GM19467 (cell line): ENCODE results near the gene EPB41L4A.

Experiments used
- ATAC-seq: cut with Tn5 transposase; IDR thresholded peaks from one replicate; pipeline ENCODE4 v1.9.1; 2021; ENCODE audit warnings: mild to moderate bottlenecking, moderate library complexity; ENCODE audit not compliant: unreplicated experiment

Gene EPB41L4A

DNA sequence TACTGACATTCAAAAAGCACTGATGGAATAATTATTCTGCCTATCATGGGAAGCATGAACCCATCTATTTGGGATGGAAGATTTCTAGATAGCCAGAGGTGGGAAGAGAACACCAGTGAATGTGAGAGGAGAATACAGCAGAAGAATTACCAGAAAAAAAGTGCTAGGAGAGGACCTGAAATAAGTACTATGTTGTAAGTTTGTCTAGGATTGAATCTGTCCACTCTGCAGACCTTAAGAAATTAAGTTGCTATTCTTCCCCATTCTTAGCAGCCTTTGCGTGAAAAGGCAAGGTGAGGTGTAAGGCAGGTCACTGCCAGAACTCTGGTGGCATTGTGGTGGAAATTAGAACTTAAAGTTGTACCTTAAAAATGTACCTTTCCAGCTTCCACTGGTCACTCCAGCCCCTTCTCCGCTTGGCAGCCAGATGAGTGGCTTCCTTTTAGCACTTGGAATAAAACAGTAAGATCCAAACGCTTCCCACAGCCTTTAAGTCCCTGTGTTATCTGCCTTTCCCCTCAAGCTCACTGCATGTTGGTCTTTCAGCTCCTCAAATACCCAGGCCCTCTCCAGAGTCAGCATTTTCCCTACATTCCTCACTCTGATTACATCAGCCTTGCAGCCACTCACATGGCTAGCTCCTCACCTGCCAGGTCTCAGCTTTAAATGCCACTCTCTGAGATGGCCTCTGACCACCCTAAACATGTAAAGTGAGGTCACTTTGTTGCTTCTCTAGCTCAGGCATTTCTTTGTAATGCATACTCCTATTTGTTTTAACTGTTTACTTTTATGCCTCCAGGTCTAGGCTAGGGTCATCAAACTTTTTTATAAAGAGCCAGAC lies 253.0 kb downstream of the EPB41L4A start:
- ATAC-seq, result no peak

DNA sequence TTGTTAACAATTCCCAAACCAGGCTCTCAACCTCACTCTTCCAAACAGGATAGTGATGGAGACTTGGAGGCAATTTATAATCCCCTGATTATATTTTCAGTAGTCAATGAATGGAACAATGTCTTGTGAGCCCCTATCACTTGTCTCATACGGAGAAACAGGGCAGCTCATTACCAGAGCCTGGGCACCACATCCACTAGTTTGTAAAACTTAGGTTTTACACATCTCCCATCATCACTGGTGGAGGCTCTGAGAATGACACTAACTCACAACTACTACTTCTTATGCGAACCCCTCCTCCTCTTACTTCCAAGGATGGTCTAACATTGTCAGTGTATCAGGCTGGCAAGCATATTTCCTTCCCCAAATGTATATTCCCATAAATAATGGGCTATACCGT lies 253.7 kb downstream of the EPB41L4A start:
- no peak for ATAC-seq

DNA sequence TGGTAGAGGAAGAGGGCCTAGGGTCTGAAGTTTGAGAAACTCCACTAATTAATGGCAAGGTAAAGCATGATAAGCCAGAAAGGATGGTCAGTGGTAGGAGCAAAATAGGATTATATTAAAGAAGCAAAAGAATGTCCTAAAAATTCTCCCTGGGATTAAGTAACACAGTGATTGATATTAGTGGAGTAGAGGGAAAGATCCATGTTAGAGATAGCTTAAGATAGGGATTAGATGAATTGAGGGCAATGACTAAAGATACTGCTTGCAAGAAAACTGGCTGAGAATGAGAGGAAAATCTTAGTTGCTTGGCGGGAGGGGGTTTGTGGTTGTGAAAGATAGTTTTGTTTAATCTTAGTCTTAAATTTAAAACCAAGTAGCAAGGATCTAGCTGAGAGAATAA lies 255.6 kb downstream of the EPB41L4A start:
- no peak for ATAC-seq

DNA sequence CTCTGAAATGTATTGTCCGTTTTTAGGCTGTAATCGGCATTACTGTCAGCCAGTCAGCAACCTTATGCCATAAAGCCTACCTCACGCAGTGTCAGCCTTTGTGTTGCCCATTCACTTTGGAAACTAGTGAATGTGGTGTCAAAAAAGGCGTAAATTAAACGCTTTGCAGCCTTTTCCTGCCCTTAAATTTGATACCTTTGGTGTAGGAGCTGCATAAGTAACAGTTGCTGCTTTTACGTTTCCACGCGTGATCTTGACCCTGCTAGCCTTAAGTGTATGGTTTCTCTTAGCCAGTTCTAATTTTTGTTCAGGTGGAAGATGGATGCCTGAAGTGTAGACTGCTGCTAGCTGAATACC lies 257.7 kb downstream of the EPB41L4A start:
- ATAC-seq, result no peak

DNA sequence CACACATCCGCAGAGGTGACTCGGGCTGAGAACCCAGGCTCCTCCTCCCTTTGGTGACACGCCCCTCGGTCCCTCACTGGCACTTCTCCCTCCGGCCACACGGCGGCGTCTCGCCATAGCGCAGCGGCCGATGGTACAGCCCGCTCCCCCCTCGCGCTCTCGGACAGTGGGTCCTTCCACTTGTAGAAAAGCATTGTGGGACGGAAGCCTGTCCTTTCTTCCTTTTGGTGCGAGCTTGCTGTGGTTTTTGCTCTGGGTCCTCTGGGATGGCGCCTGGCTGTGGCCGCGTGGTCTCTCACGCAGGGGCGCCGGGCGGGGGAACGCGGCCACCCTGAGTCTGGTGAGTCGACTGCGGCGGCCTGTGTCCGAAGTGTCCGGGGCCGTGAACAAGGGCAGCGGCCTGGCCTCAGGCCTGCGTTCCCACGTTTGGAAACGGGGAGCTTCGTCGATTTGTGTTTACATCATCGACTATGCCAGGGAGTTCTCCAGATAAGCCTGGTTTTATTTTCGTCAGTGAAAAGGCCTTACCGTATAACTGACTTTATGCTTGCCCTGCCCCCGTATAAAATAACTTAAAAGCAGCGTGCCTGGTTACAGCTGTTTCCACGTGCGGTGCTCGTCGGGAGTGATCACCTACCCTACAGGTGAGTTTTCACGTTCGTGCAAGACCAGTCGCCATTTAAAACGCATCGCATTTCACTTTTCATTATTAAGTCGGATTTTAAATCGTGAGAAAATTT lies 258.3 kb downstream of the EPB41L4A start:
- ATAC-seq, result peak; percentile 97

DNA sequence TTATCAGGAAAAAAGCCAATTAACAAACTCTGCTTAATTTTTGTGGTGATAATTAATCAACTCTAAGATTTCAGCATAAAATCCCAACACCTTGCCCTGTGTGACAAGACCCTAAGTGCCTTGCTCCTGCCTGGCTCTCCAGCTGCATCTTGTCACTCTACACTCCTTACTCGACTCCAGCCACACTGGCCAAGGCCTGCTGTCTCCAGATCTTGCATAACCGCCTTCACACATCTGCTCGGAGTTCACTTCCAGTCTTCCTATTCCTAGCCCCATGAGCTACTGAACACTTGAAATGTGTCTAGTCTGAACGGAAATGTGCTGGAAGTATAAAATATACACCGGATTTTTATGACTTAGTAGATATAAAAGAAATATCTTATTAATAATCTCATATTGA lies 259.6 kb downstream of the EPB41L4A start:
- no peak for ATAC-seq

DNA sequence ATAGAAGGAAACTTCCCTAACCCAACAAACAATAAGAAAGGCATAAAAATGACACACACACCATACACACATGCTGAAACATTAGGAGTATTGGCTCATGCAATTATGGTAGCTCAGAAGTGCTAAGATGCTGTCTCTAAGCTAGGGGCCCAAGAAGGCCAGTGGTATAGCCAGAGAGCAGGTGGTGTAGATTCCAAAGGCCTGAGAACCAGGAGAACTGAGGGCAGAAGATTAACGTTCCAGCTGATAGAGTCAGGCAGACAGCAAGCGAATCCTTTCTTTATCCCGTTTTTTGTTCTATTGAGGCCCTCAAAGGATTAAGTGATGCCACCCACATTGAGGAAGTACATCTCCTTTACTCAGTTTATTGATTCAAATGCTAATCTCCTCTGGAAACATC lies 262.9 kb downstream of the EPB41L4A start:
- no peak for ATAC-seq

DNA sequence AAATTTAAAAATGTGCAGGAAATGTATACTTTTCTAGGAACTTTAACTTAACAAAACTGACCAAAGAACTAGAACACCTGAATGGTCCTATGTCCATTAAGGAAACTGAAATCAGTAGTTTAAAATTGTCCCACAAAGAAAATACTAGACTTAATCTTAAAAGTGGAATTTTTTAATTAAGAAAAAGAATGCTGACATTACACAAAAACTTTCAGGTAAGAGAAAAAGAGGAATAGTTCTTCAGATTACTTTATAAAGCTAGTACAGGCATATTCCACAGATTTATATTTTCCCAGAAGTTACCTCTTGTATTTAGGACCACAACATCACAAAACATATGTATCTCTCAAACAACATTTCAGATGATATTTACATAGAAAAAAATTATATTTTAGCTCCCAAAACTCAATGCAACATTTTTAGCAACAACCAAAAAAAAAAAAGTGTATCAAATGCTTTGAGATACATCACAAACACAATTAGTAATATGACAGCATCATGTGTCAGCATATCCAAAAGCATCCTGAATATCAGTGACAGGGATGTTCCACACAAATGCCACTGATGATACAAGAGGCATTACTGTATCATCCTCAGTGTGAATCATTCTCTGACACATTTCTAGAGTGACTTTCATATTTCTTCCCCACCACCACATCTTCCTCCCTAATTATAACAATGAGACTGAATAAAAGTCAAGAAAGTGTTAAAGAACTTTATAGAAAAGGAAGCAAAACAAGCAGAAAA lies 264.0 kb downstream of the EPB41L4A start:
- ATAC-seq, result no peak

DNA sequence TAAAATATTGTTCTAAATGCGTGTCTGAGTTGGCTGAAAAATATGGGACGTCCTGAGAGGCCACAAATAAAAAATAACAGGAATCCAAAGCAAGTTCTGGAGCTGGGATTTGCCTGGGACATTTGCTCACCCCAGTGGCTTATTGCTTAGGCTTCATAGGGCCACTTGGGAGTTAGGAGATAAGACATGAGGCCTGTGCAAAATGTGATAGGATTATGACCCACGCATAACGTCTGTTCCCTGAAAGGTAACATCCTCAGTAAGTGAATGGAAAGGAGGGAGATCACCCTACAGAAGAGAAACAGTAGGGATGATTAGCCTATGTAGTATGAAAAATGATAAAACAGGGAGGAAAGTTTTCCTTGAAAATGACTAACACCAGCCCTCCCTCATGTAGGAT lies 269.4 kb downstream of the EPB41L4A start:
- no peak for ATAC-seq

DNA sequence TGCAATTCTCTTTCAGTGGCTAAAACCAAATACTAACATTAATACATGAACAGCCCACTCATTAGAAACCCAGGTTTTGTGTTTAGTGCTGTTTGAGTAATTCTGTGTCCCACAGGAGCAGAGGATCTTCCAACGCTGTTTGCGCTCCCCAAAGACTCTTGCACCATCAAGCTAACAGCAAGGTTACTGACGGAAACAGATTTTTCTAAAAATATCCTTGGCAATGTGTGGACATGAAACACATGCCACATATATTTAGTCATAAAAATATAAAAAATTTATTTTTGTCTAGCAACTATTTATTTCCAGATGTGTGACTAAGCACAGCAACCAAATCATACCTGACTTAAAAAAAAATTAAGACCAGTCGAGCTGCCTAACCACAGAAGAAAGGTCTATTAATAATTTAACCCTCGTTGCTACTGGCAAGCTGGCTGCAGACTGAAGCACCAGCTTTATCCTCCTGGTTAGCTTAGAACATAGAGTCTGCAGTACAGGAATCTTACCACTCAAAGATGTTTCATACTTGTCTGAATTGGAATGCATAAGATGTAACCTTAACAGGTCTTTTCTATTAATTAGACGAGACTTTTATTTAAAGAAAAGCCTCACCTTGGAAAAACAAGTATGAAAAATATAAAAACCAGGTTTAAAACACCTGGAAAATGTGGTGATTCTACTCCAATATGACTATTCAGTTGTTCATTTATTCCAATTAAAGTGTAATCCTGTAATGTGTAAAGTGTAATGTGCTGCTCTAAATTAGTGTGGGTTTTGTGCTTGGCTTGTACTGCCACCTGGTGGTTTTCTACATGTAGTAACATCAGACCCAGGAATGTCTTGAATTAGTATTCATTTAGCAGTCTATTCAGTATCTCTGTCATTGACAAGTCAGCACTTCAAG lies 272.5 kb downstream of the EPB41L4A start:
- ATAC-seq, result peak; percentile 69

DNA sequence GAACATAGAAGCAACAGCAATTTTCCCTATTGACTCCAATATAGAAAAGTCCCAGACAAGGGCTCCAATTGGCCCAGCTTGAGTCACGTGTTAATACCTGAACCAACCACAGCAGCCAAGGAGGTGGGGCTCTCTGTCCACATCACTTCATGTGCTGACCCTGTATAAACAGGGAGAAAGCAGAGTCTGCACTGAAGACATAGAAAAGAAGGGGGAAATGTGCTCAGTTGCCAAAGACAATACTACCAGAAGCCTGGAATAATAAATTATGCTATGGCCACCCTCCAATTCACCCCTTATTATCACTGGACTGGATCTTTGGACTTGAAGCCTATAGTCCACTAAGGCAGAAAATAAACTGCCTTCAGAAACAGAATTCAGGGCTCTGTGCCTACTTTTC lies 275.4 kb downstream of the EPB41L4A start:
- no peak for ATAC-seq

DNA sequence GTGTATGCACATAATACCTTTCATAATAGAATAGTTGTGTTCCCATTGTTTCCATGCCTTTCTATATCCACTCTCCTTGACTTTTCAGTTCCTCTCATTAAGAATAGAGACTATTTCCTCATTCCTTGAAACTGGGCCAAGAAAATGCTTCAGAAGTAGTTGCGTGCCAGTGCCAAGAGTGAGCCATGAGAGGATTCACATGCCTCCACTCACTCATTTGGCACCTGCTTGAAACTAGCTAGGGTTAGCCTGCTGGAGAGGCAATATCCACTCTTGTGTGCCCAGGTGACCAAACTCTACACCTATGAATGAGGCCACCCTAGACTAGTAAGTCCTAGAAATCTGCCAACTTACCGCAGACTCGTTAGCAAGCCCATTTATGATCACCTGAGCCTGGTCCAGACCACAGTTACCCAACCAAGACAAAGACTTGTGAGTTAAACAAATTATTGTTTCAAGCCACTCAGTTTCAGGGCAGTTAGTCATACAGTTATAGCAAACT lies 276.3 kb downstream of the EPB41L4A start:
- no peak for ATAC-seq

DNA sequence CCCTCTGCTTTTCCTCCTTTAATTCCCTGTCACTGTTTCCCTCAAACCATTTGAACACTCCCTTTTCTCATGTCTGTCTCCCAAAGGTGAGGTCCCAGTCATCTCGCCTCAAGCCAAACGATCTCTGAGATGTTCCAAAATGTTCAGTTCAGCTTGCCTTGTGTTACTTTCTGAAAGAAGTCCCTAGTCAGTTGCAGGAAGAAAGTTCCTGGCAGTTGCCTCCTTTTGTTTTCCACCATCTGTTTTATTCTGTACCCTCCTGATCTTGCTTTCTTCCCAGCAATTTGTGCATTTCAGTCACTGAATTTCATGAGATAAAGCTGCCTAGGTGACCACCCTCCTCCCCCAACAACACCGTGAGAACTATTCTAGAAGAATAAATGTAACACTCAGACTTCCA lies 277.5 kb downstream of the EPB41L4A start:
- no peak for ATAC-seq

DNA sequence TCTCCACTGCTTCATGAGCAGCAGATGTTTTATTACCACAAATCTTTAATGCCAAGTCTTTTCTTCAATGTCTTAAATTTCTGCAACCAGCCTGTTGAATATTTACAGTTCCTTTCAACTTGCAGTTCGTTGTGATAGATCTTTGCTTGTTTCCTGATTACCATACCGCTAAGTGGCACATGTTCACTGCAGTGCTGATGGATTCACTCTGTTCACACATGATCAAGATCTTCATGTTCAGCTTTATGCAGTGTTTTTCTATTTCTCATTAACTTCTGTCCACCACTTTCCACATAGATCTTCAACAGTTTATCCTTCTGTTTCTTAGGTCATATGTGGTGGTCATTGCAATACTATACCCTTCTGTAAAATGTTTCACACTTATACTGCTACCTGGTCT lies 280.6 kb downstream of the EPB41L4A start:
- no peak for ATAC-seq

DNA sequence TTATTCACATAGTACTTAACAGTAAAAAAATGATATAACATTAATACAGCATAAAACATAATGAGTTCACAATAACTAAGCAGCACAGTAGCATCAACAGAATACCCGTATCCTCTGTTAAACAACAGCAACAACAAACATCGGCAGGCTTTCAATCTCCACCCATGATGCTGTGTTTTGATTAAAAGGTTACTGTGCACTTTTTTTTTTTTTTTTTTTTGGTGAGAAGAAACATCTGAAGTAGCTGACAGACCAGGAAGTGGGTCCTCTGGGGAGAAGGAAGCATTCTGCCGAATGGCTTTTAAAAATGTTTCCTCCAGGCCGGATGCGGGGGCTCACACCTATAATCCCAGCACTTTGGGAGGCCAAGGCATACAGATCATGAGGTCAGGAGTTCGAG lies 282.3 kb downstream of the EPB41L4A start:
- ATAC-seq, result no peak

DNA sequence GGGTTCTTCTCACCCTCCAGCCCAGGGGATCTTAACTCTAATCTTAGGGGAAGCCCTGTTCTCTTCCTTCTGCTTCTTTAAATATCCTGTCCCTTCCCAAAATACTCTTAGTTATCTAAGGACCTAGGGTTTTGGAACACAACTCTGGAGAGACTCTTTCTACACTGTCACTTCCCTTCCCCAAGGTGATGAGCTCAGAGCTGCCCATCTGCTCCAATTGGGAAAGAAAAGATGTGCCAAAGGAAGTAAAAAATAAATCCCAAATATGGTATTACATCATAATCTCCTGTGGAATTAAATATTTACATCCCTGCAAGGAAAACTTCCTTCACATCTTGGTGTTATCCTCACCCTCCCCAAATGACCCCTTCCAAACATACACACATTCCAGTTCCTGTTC lies 291.2 kb downstream of the EPB41L4A start:
- ATAC-seq, result no peak

DNA sequence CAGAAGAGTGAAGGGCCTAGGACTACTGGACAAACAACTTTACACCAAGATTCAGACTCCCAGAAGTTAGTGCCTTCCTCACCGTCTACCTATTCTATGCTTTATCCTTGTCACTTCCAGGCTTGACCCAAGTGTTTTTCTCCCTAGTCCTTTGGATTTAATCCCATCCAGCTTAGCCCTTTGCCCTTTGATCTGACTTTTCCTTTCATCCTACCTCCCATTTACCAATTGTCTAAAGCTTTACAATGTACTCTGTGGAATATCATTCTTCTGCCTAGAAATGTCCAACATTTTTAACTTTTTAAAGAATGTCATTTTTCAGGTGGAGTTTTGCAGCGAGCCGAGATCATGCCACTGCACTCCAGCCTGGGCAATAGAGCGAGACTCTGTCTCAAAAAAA lies 292.1 kb downstream of the EPB41L4A start:
- ATAC-seq, result no peak

DNA sequence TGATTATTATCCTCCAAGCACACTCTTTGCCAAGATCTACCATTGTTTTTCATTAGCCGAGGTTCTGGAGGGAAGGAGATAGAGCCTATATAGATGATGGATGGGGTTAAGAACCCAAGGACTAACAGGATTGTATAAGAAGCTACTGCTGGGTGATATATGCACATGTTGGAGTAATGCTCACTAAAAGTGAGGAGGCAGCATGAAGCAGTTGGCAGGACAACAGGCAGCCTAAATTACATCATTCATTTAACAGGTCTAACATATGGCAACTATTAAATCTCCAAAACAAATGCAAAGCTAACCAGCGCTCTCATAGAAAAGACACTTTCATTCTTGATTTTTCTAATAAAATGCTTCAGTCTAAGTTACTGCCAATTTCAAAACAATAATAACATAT lies 293.2 kb downstream of the EPB41L4A start:
- no peak for ATAC-seq

DNA sequence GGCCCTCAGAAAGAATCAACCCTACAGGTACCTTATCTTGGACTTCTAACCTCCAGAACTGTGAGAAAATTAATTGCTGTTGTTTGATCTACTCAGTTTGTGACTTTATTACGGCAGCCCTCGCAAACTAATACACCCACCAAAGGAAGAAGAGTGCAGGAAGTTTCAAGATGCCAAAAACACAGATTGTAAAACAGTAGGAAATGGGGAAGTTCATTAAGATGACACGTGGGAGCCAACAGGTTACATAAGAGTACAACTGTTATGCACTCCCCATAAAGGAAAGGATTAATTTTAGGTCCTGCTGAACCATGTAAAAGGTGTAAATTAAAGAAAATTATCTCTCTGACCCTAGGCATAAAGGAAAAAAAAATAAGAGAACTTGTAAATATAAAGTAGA lies 294.3 kb downstream of the EPB41L4A start:
- no peak for ATAC-seq

DNA sequence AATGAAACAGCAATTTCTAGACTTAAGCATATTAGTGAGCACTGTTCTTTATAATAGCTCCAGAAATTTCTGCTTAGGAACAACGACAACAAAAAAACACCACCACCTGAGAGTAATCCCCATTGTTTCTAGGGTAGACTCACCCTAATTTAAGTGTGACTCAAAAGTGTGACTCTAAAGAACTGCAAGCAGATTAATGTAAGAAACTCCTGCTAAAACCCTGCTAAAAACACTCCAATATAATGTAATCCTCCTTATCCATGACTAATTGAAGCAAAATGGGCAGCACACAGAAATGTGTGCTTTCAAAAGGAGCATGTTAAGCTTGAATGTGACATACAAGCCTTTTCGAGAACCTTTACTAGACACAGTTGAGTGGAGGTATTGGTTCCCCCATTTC lies 296.0 kb downstream of the EPB41L4A start:
- no peak for ATAC-seq

DNA sequence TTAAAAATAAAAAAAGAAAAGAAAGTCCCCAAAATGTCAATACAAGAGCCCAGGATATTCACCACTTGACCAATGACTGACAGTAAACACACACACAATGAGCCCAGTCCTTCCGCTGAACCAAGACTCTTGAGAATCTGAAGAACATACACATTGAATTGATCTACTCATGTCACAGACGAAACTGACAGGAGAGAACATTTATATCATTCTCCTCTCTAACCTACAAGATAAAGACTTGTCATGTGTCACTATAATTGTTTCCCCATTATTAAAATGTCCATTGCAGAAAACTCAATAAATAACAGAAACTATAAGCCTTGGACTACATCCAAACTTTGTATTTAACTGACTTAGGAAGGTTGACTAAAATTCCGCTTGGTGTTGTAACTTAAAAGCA lies 296.7 kb downstream of the EPB41L4A start:
- no peak for ATAC-seq
